BLaER1 treated with 17β-estradiol and CSF1 and Interleukin-3, amounts not matched to agents 10 nM and 100 nM (cell line): ENCODE measurements around the gene FLVCR2.

ENCODE experiments used
- H3K27ac ChIP-seq, 11 experiments: shearing (Covaris generic); formaldehyde crosslinking; 2 replicates each; pipeline ENCODE4 v1.8.1; 2022
- H3K27me3 ChIP-seq, 11 experiments: shearing (Covaris generic); formaldehyde crosslinking; 2 replicates each; pipeline ENCODE4 v1.8.1; 2022
- H3K36me3 ChIP-seq, 11 experiments: shearing (Covaris generic); formaldehyde crosslinking; 2 replicates each; pipeline ENCODE4 v1.8.1; 2022
- H3K4me1 ChIP-seq, 10 experiments: shearing (Covaris generic); formaldehyde crosslinking; 2 replicates each; pipeline ENCODE4 v1.8.1; 2022
- H3K4me2 ChIP-seq, 11 experiments: shearing (Covaris generic); formaldehyde crosslinking; 2 replicates each; pipeline ENCODE4 v1.8.1; 2022
- H3K4me3 ChIP-seq, 10 experiments: shearing (Covaris generic); formaldehyde crosslinking; 2 replicates each; pipeline ENCODE4 v1.8.1; 2022
- H3K9ac ChIP-seq, 11 experiments: shearing (Covaris generic); formaldehyde crosslinking; 2 replicates each; pipeline ENCODE4 v1.8.1; 2022
- H3K9me3 ChIP-seq, 11 experiments: shearing (Covaris generic); formaldehyde crosslinking; replicated peaks in 1 of 11; 2 replicates each; pipeline ENCODE4 v1.8.1; 2022
- H4K20me1 ChIP-seq, 11 experiments: shearing (Covaris generic); formaldehyde crosslinking; 2 replicates each; pipeline ENCODE4 v1.8.1; 2022
- Cebpa-rat ChIP-seq, 11 experiments: shearing (Covaris generic); IDR thresholded peaks; 2 replicates each; pipeline ENCODE4 v1.8.1; 2022

FLVCR2 gene

DNA sequence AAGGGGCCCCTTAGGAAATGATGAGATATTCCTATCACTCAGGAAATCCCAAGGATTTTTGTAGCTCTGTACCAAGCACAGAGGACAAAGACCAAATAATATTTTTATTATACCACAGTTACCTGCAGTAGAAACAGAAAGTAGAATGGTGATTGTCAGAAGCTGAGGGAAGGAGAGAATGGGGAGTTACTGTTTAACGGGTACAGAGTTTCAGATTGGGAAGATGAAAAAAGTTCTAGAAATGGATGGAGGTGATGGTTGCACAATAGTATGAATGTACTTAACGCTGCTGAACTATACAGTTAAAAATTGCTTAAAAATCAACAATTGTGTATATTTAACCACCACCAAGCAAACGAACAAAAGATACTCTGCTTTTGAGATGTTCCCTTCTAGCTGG, 24.1 kb downstream of the FLVCR2 start:
- Histone ChIP-seq H3K4me1 (peaks cover 0 to 88% (median 7%) of the 10 kb centered on the region in 10 experiments; a peak in 10 of 20 replicates), H3K9me3 (peaks cover 8 to 22% (median 11%) of the 10 kb centered on the region in 11 experiments)
- no peak; a peak in 1 of 22 replicates for TF ChIP-seq Cebpa-rat (IDR thresholded peaks at IDR 0.05)

DNA sequence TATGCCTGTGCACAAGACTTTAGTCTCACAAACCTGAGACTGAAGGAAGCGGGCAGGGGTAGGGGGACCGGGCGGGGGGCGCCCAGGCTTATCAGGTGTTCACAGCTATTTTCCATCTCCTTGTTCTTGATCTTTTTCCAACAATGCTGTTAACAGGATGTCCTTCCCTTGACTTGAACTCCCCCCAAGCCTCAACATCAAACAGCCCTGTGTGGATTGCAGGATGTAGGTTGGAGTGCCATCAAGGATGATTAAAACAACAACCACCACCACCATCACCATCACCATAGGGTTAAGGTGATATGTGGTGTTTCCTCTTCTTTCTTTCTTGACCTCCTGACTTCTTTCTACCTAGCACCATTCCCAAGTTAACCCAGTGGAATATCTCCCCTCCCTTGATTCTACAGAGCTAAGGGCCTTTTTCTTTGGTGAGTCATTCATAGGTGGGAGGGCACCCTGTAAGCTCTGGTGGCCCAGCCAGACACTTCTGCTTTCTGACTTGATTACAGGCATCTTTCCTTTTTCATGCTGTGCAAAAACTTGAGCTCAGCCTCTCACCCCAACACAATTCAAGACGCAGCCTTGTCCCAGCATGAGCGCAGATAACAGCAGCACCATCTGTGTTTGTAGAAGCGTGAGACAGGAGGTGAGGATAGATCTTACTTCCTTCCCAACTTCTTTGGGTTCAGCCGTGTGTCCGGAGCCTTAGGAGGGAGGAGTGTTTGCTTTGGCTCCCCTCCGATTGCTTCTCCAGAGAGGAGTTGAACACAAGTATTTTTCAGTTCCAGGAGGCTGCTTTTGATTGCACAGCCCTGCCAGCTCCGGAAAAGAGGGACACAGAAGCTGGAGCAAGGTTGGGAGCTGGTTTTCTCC, 26.8 kb downstream of the FLVCR2 start:
- Histone ChIP-seq H3K36me3 (peaks cover 0 to 24% (median 0%) of the 10 kb centered on the region in 11 experiments; a peak in 4 of 22 replicates), H3K4me2 (peak overlapping the region in 5 of 11 experiments; percentile 31 to 86 (median 63); a peak in 9 of 22 replicates), H4K20me1 (no peaks in the 10 kb centered on the region), H3K9ac (no peak overlapping the region), H3K9me3 (peaks cover 17 to 38% (median 26%) of the 10 kb centered on the region in 11 experiments), H3K27me3 (no peaks in the 10 kb centered on the region), H3K27ac (peak overlapping the region in 3 of 11 experiments; percentile 7 to 24 (median 19); a peak in 5 of 22 replicates), H3K4me1 (peaks cover 0 to 89% (median 6%) of the 10 kb centered on the region in 10 experiments; a peak in 10 of 20 replicates), H3K4me3 (no peak overlapping the region)
- TF ChIP-seq Cebpa-rat (IDR thresholded peaks at IDR 0.05): no peak

More for the DNA sequence above, 24.1 kb downstream of the FLVCR2 start:
- no peak overlapping the region for H3K27ac ChIP-seq
- peak overlapping the region in 2 of 11 experiments; percentile 83 to 86; a peak in 1 of 22 replicates for H3K4me2 ChIP-seq
- H3K36me3 ChIP-seq: peaks cover 0 to 10% (median 0%) of the 10 kb centered on the region in 11 experiments; a peak in 4 of 22 replicates
- H4K20me1 ChIP-seq: no peaks in the 10 kb centered on the region
- no peak overlapping the region for H3K4me3 ChIP-seq
- H3K9ac ChIP-seq: no peak overlapping the region
- no peaks in the 10 kb centered on the region for H3K27me3 ChIP-seq

DNA sequence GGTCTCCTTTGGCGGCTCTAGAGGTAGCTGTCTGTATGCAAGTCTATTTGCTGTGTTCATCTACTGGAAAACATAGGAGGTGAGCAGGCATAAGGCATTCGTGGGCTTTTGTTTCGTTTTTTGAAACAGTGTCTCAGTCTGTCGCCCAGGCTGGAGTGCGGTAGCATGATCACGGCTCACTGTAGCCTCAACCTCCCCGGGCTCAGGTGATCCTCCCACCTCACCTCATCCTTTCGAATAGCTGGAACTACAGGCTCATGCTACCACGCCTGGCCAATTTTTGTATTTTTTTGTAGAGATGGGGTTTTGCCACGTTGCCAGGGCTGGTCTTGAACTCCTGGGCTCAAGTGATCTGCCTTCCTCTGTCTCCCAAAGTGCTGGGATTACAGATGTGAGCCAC, 27.5 kb downstream of the FLVCR2 start:
- H3K9ac ChIP-seq: no peak overlapping the region
- H3K27ac ChIP-seq: peak overlapping the region in 1 of 11 experiments; percentile 24; a peak in 1 of 22 replicates
- H3K4me3 ChIP-seq: no peak overlapping the region
- peak overlapping the region in 5 of 11 experiments; percentile 31 to 86 (median 63); a peak in 9 of 22 replicates for H3K4me2 ChIP-seq
- H3K27me3 ChIP-seq: no peaks in the 10 kb centered on the region
- no peak for TF ChIP-seq Cebpa-rat (IDR thresholded peaks at IDR 0.05)
- H3K4me1 ChIP-seq: peaks cover 0 to 89% (median 8%) of the 10 kb centered on the region in 10 experiments; a peak in 10 of 20 replicates
- peaks cover 0 to 24% (median 0%) of the 10 kb centered on the region in 11 experiments; a peak in 4 of 22 replicates for H3K36me3 ChIP-seq
- H3K9me3 ChIP-seq: peaks cover 17 to 38% (median 26%) of the 10 kb centered on the region in 11 experiments
- H4K20me1 ChIP-seq: no peaks in the 10 kb centered on the region

DNA sequence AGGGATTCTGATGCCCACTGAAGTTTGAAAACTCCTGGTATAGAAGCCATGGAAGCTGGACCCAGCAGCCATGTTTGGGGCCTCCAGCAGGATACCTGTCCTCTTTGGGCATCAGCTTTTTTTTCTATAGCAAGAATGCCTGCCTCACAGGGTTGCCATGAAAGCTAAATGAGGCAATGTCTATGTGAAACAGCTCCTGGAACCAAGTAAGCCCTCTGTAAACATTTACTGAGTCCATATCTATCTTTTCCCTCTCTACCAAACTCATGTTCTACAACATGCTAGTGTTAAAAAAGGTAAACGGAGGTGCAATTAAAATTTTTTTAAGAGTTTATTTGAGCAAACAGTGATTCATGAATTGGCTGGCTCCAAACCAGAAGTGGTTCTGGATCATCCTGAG, 28.6 kb downstream of the FLVCR2 start:
- Histone ChIP-seq H3K27ac (no peak overlapping the region), H3K9ac (no peak overlapping the region), H3K4me1 (peaks cover 0 to 97% (median 8%) of the 10 kb centered on the region in 10 experiments; a peak in 10 of 20 replicates), H3K4me3 (no peak overlapping the region), H4K20me1 (no peaks in the 10 kb centered on the region), H3K9me3 (peaks cover 17 to 38% (median 26%) of the 10 kb centered on the region in 11 experiments), H3K4me2 (0 out of 22 replicates have a peak overlapping the region, but pooled peaks of 1 of the 11 experiments have one; percentile 83), H3K27me3 (no peaks in the 10 kb centered on the region), H3K36me3 (peaks cover 0 to 24% (median 0%) of the 10 kb centered on the region in 11 experiments; a peak in 4 of 22 replicates)
- TF ChIP-seq Cebpa-rat (IDR thresholded peaks at IDR 0.05): no peak

DNA sequence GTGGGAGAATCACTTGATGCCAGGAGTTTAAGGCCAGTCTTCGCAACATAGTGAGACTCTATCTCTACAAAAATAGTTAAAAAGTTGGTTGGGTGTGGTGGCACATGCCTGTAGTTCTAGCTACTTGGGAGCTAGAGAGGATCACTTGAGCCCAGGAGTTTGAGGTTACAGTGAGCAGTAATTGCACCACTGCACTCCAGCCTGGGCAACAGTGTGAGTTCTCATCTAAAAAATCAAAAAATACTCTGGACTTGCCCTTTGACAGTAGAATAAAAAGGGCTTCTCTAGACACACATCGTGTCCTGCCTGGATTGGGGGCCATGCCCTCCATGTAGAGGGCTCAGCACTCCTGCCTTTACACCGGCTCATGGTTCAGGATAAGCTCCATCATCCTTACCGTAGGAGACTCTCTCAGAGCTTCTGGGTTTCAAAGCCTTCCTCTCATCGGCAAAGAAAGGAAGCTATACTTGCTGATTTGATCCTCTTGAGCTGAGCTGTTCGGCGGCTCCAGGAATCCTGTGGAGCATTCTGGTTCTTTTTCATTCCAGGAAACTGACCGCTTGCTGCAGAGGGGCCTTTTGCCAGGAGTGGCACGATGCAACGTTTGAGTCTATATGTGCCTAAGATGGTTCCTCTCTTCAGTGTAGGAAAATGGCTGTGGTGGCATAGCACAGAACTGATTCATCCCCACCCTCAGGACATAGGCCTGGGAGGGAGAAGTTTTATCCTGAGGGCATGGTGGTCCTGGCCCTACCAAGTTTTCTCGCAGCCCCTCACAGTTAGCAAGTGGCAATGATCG, 29.6 kb downstream of the FLVCR2 start:
- H3K36me3 ChIP-seq: peaks cover 0 to 27% (median 0%) of the 10 kb centered on the region in 11 experiments; a peak in 4 of 22 replicates
- H3K4me3 ChIP-seq: peak overlapping the region in 1 of 10 experiments; percentile 5; a peak in 1 of 20 replicates
- TF ChIP-seq Cebpa-rat (IDR thresholded peaks at IDR 0.05): no peak
- peak overlapping the region in 2 of 11 experiments; percentile 83 to 85; a peak in 4 of 22 replicates for H3K4me2 ChIP-seq
- peaks cover 0 to 98% (median 8%) of the 10 kb centered on the region in 10 experiments; a peak in 10 of 20 replicates for H3K4me1 ChIP-seq
- peaks cover 17 to 44% (median 26%) of the 10 kb centered on the region in 11 experiments for H3K9me3 ChIP-seq
- H3K9ac ChIP-seq: no peak overlapping the region
- no peaks in the 10 kb centered on the region for H4K20me1 ChIP-seq
- no peak overlapping the region for H3K27ac ChIP-seq
- no peaks in the 10 kb centered on the region for H3K27me3 ChIP-seq

DNA sequence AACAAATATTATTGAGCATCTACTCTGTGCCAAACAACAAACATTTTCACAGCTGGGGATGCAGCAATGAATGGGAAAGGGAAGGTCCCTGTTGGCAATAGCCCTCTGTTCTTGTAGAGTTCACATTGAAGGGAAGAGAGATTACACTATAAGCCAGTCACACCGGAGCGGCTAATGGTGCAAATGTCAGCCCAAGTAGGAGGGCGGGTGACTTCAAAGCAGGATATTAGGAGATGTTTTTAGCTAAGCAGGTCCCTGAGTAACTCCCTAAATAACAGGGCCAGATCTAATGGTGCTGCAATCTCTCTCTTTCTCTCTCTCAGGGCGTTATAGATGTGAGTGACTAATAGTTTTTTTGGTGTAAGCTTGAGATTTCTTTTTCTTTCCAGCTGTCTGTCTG, 30.7 kb downstream of the FLVCR2 start:
- Histone ChIP-seq H3K4me2 (peak overlapping the region in 3 of 11 experiments; percentile 70 to 85 (median 83); a peak in 6 of 22 replicates), H3K9me3 (peaks cover 17 to 55% (median 27%) of the 10 kb centered on the region in 11 experiments), H3K9ac (peak overlapping the region in 1 of 11 experiments; percentile 34; a peak in 1 of 22 replicates), H3K27me3 (no peaks in the 10 kb centered on the region), H3K36me3 (peaks cover 0 to 27% (median 0%) of the 10 kb centered on the region in 11 experiments; a peak in 4 of 22 replicates), H3K4me1 (peaks cover 0 to 98% (median 8%) of the 10 kb centered on the region in 10 experiments; a peak in 11 of 20 replicates), H3K27ac (peak overlapping the region in 3 of 11 experiments; percentile 69 to 81 (median 76); a peak in 5 of 22 replicates), H4K20me1 (no peaks in the 10 kb centered on the region), H3K4me3 (no peak overlapping the region; a peak in 1 of 20 replicates)
- TF ChIP-seq Cebpa-rat (IDR thresholded peaks at IDR 0.05): no peak

DNA sequence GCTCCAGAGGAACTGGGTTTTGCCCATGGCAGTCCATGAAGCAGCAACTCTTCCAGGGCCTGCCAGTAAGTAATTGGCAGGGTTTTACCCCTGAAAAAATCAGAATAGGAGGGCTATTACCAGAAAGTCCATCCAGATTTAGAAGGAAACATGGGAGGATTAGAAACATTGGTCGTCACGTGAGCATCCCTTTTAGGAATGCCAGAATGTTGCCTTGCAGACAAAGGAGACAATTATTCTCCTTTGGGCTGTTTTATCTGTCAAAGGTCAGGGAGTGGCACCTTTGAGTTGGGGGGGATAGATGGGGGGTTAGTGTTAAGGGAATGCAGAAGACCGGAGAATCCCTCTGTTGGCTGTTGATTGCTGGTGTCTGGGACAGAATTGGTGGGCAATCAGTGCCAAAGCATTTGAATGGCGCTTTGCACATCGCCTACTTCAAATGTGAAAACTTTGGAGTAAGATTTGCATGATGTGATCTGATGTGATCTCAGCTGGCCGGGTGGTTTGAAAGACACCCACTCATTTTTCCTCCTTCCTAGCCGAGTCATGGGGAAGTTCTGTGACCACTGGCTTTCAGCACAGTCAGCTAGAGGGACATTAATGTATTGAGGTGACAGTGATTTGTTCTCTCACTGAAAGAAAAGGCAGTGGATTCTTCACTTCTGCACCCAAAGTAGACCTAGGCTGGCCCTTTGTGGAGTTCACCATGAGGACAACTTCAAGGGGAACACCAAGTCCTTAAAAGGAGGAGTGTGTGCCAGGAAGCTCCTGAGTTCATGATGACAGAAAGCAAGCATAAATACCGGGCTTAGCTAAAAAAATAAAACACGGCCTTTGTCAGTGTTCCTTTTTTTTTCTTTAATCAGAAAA, 31.4 kb downstream of the FLVCR2 start:
- Histone ChIP-seq H3K27ac (peak overlapping the region in 4 of 11 experiments; percentile 31 to 81 (median 72); a peak in 7 of 22 replicates), H3K4me1 (peaks cover under 1 to 98% (median 12%) of the 10 kb centered on the region in 10 experiments; a peak in 18 of 20 replicates), H3K27me3 (no peaks in the 10 kb centered on the region), H3K4me2 (peak overlapping the region in 4 of 11 experiments; percentile 27 to 85 (median 76); a peak in 8 of 22 replicates), H4K20me1 (no peaks in the 10 kb centered on the region), H3K9ac (peak overlapping the region in 3 of 11 experiments; percentile 51 to 69 (median 67); a peak in 5 of 22 replicates), H3K36me3 (peaks cover 0 to 27% (median 0%) of the 10 kb centered on the region in 11 experiments; a peak in 4 of 22 replicates), H3K9me3 (peaks cover 17 to 62% (median 33%) of the 10 kb centered on the region in 11 experiments), H3K4me3 (peak overlapping the region in 1 of 10 experiments; percentile 8; a peak in 1 of 20 replicates)
- no peak for TF ChIP-seq Cebpa-rat (IDR thresholded peaks at IDR 0.05)
